ENCODE data around the gene DNAJB6.

The DNAJB6 gene

DNA sequence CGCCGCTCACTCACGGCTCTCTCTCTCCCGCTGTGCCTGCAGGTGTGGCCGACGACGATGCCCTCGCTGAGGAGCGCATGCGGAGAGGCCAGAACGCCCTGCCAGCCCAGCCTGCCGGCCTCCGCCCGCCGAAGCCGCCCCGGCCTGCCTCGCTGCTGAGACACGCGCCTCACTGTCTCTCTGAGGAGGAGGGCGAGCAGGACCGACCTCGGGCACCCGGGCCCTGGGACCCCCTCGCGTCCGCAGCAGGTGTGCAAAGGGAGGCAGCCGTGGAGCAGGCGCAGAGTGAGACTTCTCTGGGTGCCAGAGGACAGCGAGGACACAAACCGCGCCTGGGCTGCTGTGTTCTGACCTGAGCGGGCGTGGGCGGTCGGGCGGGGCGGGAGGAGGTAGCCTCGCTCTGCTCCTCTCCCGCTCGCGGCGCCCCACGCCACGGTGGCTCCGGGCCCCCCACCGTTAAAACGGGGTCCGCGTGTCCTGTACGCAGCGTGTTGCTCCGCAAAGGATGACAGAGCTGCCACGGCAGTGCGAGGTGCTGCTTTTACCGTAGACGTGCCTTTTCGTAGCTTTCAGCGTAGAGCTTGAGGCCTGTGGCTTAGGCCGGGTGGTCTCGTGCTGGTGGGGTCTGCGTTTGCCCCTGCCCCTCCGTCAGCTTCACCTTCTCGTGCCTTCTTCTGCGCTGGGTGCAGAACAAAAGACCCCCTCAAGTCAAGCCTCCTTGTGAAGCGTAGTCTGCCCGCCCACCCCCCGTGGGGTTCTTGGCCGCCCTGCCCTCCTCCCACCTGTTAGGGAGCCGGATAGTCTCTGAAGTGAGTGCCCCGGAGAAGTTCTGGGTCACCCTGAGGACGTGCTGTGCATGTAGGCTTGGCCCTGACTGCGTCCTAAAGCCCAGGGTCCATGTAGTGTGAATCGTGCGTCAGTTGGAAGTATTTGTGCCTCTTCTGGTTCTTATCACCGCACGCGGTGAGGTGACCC lies 73.2 kb downstream of the DNAJB6 start:
- POLR2A ChIA-PET, result no interaction called here
- CTCF ChIA-PET, result no interaction called here

DNA sequence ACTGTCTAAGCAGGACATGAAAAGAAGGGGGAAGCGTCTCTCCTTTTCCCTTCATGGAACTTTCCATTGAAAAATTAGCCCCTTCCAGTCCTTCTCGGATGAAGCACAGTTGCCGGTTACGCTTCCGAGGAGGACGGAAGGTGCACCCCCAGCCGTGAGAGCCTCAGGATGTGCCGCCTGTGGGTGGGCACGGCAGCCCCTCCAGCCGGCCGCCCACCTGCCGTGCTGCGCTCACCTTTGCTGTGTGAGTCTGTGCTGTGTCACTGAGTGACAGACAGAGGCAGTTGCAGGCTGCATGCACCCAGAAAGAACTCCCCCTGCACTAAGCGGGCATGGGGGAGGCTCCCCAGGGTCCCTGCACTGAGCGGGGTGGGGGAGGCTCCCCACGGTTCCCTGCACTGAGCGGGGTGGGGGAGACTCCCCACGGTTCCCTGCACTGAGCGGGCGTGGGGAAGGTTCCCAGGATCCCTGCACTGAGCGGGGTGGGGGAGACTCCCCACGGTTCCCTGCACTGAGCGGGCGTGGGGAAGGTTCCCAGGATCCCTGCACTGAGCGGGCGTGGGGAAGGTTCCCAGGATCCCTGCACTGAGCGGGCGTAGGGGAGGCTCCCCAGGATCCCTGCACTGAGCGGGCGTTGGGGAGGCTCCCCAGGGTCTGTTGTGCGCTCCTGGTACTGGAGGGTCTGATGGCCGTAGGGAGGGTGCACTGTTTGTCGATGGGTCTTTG lies 74.2 kb downstream of the DNAJB6 start:
- ChIA-PET CTCF (no interaction called here), POLR2A (no interaction called here)
- no peak for DNase-seq (ENCODE audit: extremely low spot score)
- TF ChIP-seq ELF4 (IDR thresholded peaks at IDR 0.05) (no peak), FOXA1 (IDR thresholded peaks at IDR 0.05) (no peak), CTBP1 (IDR thresholded peaks at IDR 0.05; ENCODE audit: borderline replicate concordance) (no peak), FOXM1 (IDR thresholded peaks at IDR 0.05; ENCODE audit: borderline replicate concordance) (no peak)
- TF ChIP-seq, protein P1, sequence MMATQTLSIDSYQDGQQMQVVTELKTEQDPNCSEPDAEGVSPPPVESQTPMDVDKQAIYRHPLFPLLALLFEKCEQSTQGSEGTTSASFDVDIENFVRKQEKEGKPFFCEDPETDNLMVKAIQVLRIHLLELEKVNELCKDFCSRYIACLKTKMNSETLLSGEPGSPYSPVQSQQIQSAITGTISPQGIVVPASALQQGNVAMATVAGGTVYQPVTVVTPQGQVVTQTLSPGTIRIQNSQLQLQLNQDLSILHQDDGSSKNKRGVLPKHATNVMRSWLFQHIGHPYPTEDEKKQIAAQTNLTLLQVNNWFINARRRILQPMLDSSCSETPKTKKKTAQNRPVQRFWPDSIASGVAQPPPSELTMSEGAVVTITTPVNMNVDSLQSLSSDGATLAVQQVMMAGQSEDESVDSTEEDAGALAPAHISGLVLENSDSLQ (IDR thresholded peaks at IDR 0.05), result no peak

More for the DNA sequence above, 73.2 kb downstream of the DNAJB6 start:
- TF ChIP-seq ARNT (IDR thresholded peaks at IDR 0.05) (no peak), ELF4 (IDR thresholded peaks at IDR 0.05) (no peak), HDGF (IDR thresholded peaks at IDR 0.05; ENCODE audit: borderline replicate concordance) (no peak), ZNF384 (IDR thresholded peaks at IDR 0.05) (no peak), NFRKB (IDR thresholded peaks at IDR 0.05) (no peak), BHLHE40 (IDR thresholded peaks at IDR 0.05; ENCODE audit: borderline replicate concordance) (no peak), FOXM1 (IDR thresholded peaks at IDR 0.05; ENCODE audit: borderline replicate concordance) (no peak)
- no peak for DNase-seq (ENCODE audit: extremely low spot score)

DNA sequence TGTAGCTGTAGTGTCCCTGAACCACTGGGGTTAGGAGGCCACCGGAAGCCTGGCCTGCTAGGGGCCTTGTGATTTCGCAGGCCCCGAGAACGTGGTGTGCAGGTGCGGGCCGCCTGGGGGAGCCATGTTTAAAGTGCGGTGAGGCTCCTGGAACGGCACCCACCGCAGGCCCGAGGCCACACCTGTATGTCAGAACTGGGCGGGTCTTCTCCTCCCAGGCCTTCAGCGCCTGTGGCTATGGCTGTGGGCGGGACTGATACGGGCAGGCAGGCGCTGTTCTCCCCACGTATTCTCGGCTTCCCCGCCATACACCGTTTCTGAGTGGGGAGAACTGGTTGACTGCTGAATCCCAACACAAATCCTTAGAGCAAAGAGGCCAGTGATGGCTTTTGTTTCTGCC lies 74.8 kb downstream of the DNAJB6 start:
- ChIA-PET CTCF (no interaction called here), POLR2A (no interaction called here)
- DNase-seq (ENCODE audit: extremely low spot score), result no peak
- TF ChIP-seq L3MBTL2 (conservative IDR thresholded peaks at IDR 0.05) (no peak), FOXM1 (IDR thresholded peaks at IDR 0.05; ENCODE audit: borderline replicate concordance) (no peak), LEF1 (IDR thresholded peaks at IDR 0.05; ENCODE audit: borderline replicate concordance) (no peak), SP1 (IDR thresholded peaks at IDR 0.05) (no peak), BHLHE40 (IDR thresholded peaks at IDR 0.05; ENCODE audit: borderline replicate concordance) (no peak), CTBP1 (IDR thresholded peaks at IDR 0.05; ENCODE audit: borderline replicate concordance) (no peak), ARNT (IDR thresholded peaks at IDR 0.05) (no peak), TARDBP (IDR thresholded peaks at IDR 0.05) (no peak), SUZ12 (IDR thresholded peaks at IDR 0.05) (no peak), HDGF (IDR thresholded peaks at IDR 0.05; ENCODE audit: borderline replicate concordance) (no peak), ELF4 (IDR thresholded peaks at IDR 0.05) (no peak)
- TF ChIP-seq, protein P1 (IDR thresholded peaks at IDR 0.05), result no peak

DNA sequence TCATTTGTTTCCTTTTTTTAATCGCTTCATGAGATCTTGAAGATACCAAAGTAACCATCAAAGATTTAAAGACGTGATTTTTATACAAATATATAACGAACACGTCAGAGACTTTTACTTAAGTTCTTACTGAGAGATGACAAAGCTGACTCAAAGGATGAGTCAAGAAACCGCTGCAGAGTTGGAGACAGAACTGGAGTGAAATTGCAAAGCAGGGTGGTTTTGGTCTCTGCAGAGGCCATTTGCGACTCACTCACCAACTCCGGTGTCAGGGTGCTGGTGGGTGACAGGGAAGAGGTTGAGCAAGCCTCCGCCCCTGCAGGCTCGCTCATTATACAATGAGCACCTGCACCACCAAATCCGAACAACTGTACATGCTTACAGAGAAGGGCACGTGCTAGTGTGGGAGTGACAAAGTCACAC lies 75.2 kb downstream of the DNAJB6 start:
- POLR2A ChIA-PET, result no interaction called here

DNA sequence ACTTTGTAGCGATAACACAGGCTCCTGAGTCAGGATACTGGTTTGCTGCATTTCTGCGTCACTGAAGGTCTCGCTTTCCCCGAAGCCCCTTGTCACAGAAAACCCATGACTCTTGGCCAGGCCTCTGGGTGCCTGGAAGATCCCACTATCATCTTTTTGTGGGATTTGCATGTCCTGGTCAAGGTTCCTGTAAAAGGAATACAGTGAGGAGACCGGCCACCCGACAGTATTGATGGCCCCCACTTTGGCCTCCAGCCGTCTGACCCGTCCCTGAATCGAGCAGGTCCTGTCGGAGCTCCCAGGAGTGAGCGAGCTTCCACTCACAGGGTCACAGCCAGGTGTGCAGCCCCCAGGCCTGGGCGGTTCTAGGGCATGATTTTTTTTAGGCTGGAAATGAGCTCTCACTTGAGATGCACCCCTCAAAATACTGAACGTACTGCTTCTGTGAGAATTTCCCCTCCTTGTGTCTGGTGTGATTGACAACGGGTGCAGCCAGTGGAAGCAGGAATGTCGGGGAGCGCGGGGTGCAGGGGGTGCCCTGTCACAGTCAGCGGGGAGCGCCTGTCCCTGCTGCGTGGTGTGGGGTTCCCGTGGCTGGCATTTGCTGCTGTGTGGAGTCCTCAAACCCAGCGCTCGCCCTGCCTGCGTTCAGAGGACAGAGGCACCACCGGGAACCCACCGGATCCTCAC lies 75.8 kb downstream of the DNAJB6 start:
- no peak for DNase-seq (ENCODE audit: extremely low spot score)
- no peak for TF ChIP-seq SUZ12 (IDR thresholded peaks at IDR 0.05)
- no peak for TF ChIP-seq ELF4 (IDR thresholded peaks at IDR 0.05)
- no peak for TF ChIP-seq FOXA1 (IDR thresholded peaks at IDR 0.05)
- TF ChIP-seq BHLHE40 (IDR thresholded peaks at IDR 0.05; ENCODE audit: borderline replicate concordance), result no peak
- no peak for TF ChIP-seq NFRKB (IDR thresholded peaks at IDR 0.05)
- no peak for TF ChIP-seq ZNF384 (IDR thresholded peaks at IDR 0.05)
- TF ChIP-seq, protein P1 (IDR thresholded peaks at IDR 0.05), result no peak
- TF ChIP-seq L3MBTL2 (conservative IDR thresholded peaks at IDR 0.05), result no peak
- TF ChIP-seq CTBP1 (IDR thresholded peaks at IDR 0.05; ENCODE audit: borderline replicate concordance), result no peak
- TF ChIP-seq SP1 (IDR thresholded peaks at IDR 0.05), result no peak
- no peak for TF ChIP-seq LEF1 (IDR thresholded peaks at IDR 0.05; ENCODE audit: borderline replicate concordance)
- no peak for TF ChIP-seq HDGF (IDR thresholded peaks at IDR 0.05; ENCODE audit: borderline replicate concordance)
- POLR2A ChIA-PET, result no interaction called here
- CTCF ChIA-PET, result no interaction called here

More for the DNA sequence above, 75.2 kb downstream of the DNAJB6 start:
- CTCF ChIA-PET, result no interaction called here
- no peak for DNase-seq (ENCODE audit: extremely low spot score)
- no peak for TF ChIP-seq SUZ12 (IDR thresholded peaks at IDR 0.05)
- TF ChIP-seq L3MBTL2 (conservative IDR thresholded peaks at IDR 0.05), result no peak
- no peak for TF ChIP-seq ELF4 (IDR thresholded peaks at IDR 0.05)
- TF ChIP-seq, protein P1 (IDR thresholded peaks at IDR 0.05), result no peak
- no peak for TF ChIP-seq NFRKB (IDR thresholded peaks at IDR 0.05)
- no peak for TF ChIP-seq FOXA1 (IDR thresholded peaks at IDR 0.05)
- no peak for TF ChIP-seq CTBP1 (IDR thresholded peaks at IDR 0.05; ENCODE audit: borderline replicate concordance)
- TF ChIP-seq FOXM1 (IDR thresholded peaks at IDR 0.05; ENCODE audit: borderline replicate concordance), result no peak
- no peak for TF ChIP-seq SP1 (IDR thresholded peaks at IDR 0.05)
- TF ChIP-seq FOXK2 (IDR thresholded peaks at IDR 0.05), result no peak
- TF ChIP-seq TARDBP (IDR thresholded peaks at IDR 0.05), result no peak
- no peak for TF ChIP-seq ARNT (IDR thresholded peaks at IDR 0.05)
- TF ChIP-seq BHLHE40 (IDR thresholded peaks at IDR 0.05; ENCODE audit: borderline replicate concordance), result no peak
- no peak for TF ChIP-seq HDGF (IDR thresholded peaks at IDR 0.05; ENCODE audit: borderline replicate concordance)
- TF ChIP-seq ZNF384 (IDR thresholded peaks at IDR 0.05), result no peak
- TF ChIP-seq LEF1 (IDR thresholded peaks at IDR 0.05; ENCODE audit: borderline replicate concordance), result no peak
